GM23338 (cell line): Measurements from ENCODE around the gene PIGP. TPM values are rescaled to one million over a fixed set of nuclear protein-coding genes. Genes with fewer than 3 reads are reported as not detected.

ENCODE experiments used
- ATAC-seq: fragments of 200-7000 bp; cut with Tn5 transposase; 3 replicates; pipeline ENCODE4 v1.9.1; 2020
- DNase-seq: peaks from one replicate; pipeline ENCODE4 v3.0.0-alpha.2; 2015; ENCODE audit warnings: low spot score
- H2AFZ ChIP-seq: fragments of 200-600 bp; sonication (generic); 2 replicates; pipeline ENCODE4 v1.8.0; 2016; ENCODE audit warnings: antibody characterized with exemption, mild to moderate bottlenecking, moderate library complexity
- H3F3A ChIP-seq: fragments of 200-600 bp; sonication (generic); replicated peaks from 2 replicates; pipeline ENCODE4 v1.8.0; 2017; ENCODE audit warnings: antibody characterized with exemption, mixed run types, low read depth
- H3K27ac ChIP-seq: fragments of 200-600 bp; sonication (generic); 2 replicates; pipeline ENCODE4 v1.6.1; 2016; ENCODE audit warnings: low read depth
- H3K27me3 ChIP-seq: fragments of 200-600 bp; sonication (generic); 2 replicates; pipeline ENCODE4 v1.8.0; 2016; ENCODE audit warnings: mild to moderate bottlenecking, mixed run types, moderate library complexity; ENCODE audit not compliant: insufficient read depth
- H3K36me3 ChIP-seq: fragments of 200-600 bp; sonication (generic); 2 replicates; pipeline ENCODE4 v1.8.0; 2016; ENCODE audit warnings: mild to moderate bottlenecking; ENCODE audit not compliant: insufficient read depth
- H3K4me1 ChIP-seq: fragments of 200-600 bp; sonication (generic); 2 replicates; pipeline ENCODE4 v1.8.0; 2016; ENCODE audit warnings: mild to moderate bottlenecking, moderate library complexity; ENCODE audit not compliant: insufficient read depth
- H3K4me2 ChIP-seq: fragments of 200-600 bp; sonication (generic); 2 replicates; pipeline ENCODE4 v1.7.1; 2017; ENCODE audit warnings: mixed run types
- H3K4me3 ChIP-seq: fragments of 200-600 bp; sonication (generic); 2 replicates; pipeline ENCODE4 v1.6.1; 2016; ENCODE audit warnings: mixed run types
- H3K79me2 ChIP-seq: fragments of 200-600 bp; sonication (generic); replicated peaks from 2 replicates; pipeline ENCODE4 v1.8.0; 2017; ENCODE audit warnings: mild to moderate bottlenecking; ENCODE audit not compliant: insufficient read depth
- H3K9me2 ChIP-seq: fragments of 200-600 bp; sonication (generic); 2 replicates; pipeline ENCODE4 v1.8.0; 2017; ENCODE audit not compliant: insufficient read depth
- H4K20me1 ChIP-seq: fragments of 200-600 bp; sonication (generic); replicated peaks from 2 replicates; pipeline ENCODE4 v1.8.0; 2017; ENCODE audit warnings: mild to moderate bottlenecking; ENCODE audit not compliant: insufficient read depth
- H3K27ac Mint-ChIP-seq: 2 replicates; pipeline ENCODE4 v1.8.0; 2020; ENCODE audit warnings: inconsistent platforms, mild to moderate bottlenecking, moderate library complexity, mixed read lengths
- H3K27me3 Mint-ChIP-seq: 3 replicates; pipeline ENCODE4 v1.8.0; 2022; ENCODE audit warnings: low read depth, mild to moderate bottlenecking, moderate library complexity, mixed read lengths, inconsistent platforms; ENCODE audit not compliant: insufficient read depth, poor library complexity
- H3K36me3 Mint-ChIP-seq: 3 replicates; pipeline ENCODE4 v1.8.0; 2021; ENCODE audit warnings: low read depth, mild to moderate bottlenecking, inconsistent platforms, moderate library complexity, mixed read lengths
- H3K4me1 Mint-ChIP-seq: 3 replicates; pipeline ENCODE4 v1.8.0; 2020; ENCODE audit warnings: mild to moderate bottlenecking, inconsistent platforms, mixed read lengths
- H3K4me3 Mint-ChIP-seq: 3 replicates; pipeline ENCODE4 v1.8.0; 2021; ENCODE audit warnings: moderate library complexity, mild to moderate bottlenecking, inconsistent platforms, mixed read lengths
- H3K9me3 Mint-ChIP-seq: 3 replicates; pipeline ENCODE4 v1.8.0; 2020; ENCODE audit warnings: moderate library complexity, mild to moderate bottlenecking, inconsistent platforms, mixed read lengths
- CREB1 ChIP-seq: fragments of 250-450 bp; sonication (Bioruptor Pico); IDR thresholded peaks from 2 replicates; pipeline ENCODE4 v1.5.0; 2020; ENCODE audit warnings: low read depth, mild to moderate bottlenecking, moderate library complexity
- CTCF ChIP-seq, 2 experiments: fragments of 200-600 bp in 1 of 2; sonication (generic) in 1 of 2; conservative IDR thresholded peaks; 2 replicates each; pipeline versions ENCODE4 v1.5.1 to v1.6.1; 2016 to 2017; ENCODE audit warnings: antibody characterized with exemption in 2 of 2, low read depth in 2 of 2, mild to moderate bottlenecking in 2 of 2, moderate library complexity in 1 of 2
- EZH2phosphoT487 ChIP-seq: fragments of 200-600 bp; sonication (generic); IDR thresholded peaks from one replicate; pipeline ENCODE4 v1.8.1; 2018; ENCODE audit warnings: antibody characterized with exemption; ENCODE audit not compliant: unreplicated experiment
- JUNB ChIP-seq: IDR thresholded peaks from one replicate; pipeline ENCODE4 v1.6.1; 2016; ENCODE audit warnings: antibody characterized with exemption; ENCODE audit not compliant: unreplicated experiment
- POLR2AphosphoS5 ChIP-seq: IDR thresholded peaks from 2 replicates; pipeline ENCODE4 v1.6.1; 2016; ENCODE audit warnings: antibody characterized with exemption, low read depth
- STAT1 ChIP-seq: IDR thresholded peaks from one replicate; pipeline ENCODE4 v1.6.1; 2016; ENCODE audit warnings: antibody characterized with exemption; ENCODE audit not compliant: unreplicated experiment
- ZNF114 ChIP-seq: fragments of 250-450 bp; sonication (Bioruptor Pico); IDR thresholded peaks from 2 replicates; pipeline ENCODE4 v1.5.0; 2020; ENCODE audit warnings: mild to moderate bottlenecking, moderate library complexity
- ZNF331 ChIP-seq: fragments of 250-450 bp; sonication (Bioruptor Pico); IDR thresholded peaks from 2 replicates; pipeline ENCODE4 v1.5.0; 2020; ENCODE audit warnings: low read depth, mild to moderate bottlenecking, moderate library complexity
- polyA plus RNA-seq: library from polyadenylated mRNA; unstranded; fragments of >200 nt; fragmentation: Nextera tagmentation; extraction: Ambion mirVana; gene quantifications from 2 replicates; pipeline ENCODE4 v1.2.1, GENCODE V29; 2016
- total RNA-seq: library from RNA; depleted of rRNA; stranded (reverse); fragments of >200 nt; shearing (Covaris generic); gene quantifications from 2 replicates; pipeline ENCODE4 v1.2.3, GENCODE V29; 2014
- TF ChIP-seq, protein P1 (sequence below): fragments of 250-450 bp; sonication (Bioruptor Pico); IDR thresholded peaks from 2 replicates; pipeline ENCODE4 v1.5.0; 2020; ENCODE audit warnings: mild to moderate bottlenecking, moderate library complexity
- TF ChIP-seq, protein P2 (sequence below): IDR thresholded peaks from one replicate; pipeline ENCODE4 v1.6.1; 2018; ENCODE audit warnings: antibody characterized with exemption; ENCODE audit not compliant: unreplicated experiment
- TF ChIP-seq, protein P3 (sequence below): IDR thresholded peaks from 2 replicates; pipeline ENCODE4 v1.6.1; 2016; ENCODE audit warnings: antibody characterized with exemption

Gene PIGP
- total and polyA plus RNA-seq, 2 experiments from 2014 or later = 5.2 to 19.6 TPM

GRCh38 chr21:37026499-37026898 is 46.4 kb downstream of the PIGP start:
- TF ChIP-seq STAT1 (no peak), EZH2phosphoT487 (no peak), POLR2AphosphoS5 (no peak), ZNF331 (CRISPR knock-in tag) (no peak), JUNB (no peak), CTCF (conservative IDR thresholded peaks at IDR 0.05; ENCODE audit: low read depth in 2 of 2) (no peak), CREB1 (CRISPR knock-in tag) (no peak), ZNF114 (CRISPR knock-in tag) (no peak)
- TF ChIP-seq, protein P1, sequence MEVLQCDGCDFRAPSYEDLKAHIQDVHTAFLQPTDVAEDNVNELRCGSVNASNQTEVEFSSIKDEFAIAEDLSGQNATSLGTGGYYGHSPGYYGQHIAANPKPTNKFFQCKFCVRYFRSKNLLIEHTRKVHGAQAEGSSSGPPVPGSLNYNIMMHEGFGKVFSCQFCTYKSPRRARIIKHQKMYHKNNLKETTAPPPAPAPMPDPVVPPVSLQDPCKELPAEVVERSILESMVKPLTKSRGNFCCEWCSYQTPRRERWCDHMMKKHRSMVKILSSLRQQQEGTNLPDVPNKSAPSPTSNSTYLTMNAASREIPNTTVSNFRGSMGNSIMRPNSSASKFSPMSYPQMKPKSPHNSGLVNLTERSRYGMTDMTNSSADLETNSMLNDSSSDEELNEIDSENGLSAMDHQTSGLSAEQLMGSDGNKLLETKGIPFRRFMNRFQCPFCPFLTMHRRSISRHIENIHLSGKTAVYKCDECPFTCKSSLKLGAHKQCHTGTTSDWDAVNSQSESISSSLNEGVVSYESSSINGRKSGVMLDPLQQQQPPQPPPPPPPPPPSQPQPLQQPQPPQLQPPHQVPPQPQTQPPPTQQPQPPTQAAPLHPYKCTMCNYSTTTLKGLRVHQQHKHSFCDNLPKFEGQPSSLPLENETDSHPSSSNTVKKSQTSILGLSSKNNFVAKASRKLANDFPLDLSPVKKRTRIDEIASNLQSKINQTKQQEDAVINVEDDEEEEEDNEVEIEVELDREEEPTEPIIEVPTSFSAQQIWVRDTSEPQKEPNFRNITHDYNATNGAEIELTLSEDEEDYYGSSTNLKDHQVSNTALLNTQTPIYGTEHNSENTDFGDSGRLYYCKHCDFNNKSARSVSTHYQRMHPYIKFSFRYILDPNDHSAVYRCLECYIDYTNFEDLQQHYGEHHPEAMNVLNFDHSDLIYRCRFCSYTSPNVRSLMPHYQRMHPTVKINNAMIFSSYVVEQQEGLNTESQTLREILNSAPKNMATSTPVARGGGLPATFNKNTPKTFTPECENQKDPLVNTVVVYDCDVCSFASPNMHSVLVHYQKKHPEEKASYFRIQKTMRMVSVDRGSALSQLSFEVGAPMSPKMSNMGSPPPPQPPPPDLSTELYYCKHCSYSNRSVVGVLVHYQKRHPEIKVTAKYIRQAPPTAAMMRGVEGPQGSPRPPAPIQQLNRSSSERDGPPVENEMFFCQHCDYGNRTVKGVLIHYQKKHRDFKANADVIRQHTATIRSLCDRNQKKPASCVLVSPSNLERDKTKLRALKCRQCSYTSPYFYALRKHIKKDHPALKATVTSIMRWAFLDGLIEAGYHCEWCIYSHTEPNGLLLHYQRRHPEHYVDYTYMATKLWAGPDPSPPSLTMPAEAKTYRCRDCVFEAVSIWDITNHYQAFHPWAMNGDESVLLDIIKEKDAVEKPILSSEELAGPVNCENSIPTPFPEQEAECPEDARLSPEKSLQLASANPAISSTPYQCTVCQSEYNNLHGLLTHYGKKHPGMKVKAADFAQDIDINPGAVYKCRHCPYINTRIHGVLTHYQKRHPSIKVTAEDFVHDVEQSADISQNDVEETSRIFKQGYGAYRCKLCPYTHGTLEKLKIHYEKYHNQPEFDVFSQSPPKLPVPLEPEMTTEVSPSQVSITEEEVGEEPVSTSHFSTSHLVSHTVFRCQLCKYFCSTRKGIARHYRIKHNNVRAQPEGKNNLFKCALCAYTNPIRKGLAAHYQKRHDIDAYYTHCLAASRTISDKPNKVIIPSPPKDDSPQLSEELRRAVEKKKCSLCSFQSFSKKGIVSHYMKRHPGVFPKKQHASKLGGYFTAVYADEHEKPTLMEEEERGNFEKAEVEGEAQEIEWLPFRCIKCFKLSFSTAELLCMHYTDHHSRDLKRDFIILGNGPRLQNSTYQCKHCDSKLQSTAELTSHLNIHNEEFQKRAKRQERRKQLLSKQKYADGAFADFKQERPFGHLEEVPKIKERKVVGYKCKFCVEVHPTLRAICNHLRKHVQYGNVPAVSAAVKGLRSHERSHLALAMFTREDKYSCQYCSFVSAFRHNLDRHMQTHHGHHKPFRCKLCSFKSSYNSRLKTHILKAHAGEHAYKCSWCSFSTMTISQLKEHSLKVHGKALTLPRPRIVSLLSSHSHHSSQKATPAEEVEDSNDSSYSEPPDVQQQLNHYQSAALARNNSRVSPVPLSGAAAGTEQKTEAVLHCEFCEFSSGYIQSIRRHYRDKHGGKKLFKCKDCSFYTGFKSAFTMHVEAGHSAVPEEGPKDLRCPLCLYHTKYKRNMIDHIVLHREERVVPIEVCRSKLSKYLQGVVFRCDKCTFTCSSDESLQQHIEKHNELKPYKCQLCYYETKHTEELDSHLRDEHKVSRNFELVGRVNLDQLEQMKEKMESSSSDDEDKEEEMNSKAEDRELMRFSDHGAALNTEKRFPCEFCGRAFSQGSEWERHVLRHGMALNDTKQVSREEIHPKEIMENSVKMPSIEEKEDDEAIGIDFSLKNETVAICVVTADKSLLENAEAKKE (CRISPR knock-in tag) = no peak
- TF ChIP-seq, protein P2, sequence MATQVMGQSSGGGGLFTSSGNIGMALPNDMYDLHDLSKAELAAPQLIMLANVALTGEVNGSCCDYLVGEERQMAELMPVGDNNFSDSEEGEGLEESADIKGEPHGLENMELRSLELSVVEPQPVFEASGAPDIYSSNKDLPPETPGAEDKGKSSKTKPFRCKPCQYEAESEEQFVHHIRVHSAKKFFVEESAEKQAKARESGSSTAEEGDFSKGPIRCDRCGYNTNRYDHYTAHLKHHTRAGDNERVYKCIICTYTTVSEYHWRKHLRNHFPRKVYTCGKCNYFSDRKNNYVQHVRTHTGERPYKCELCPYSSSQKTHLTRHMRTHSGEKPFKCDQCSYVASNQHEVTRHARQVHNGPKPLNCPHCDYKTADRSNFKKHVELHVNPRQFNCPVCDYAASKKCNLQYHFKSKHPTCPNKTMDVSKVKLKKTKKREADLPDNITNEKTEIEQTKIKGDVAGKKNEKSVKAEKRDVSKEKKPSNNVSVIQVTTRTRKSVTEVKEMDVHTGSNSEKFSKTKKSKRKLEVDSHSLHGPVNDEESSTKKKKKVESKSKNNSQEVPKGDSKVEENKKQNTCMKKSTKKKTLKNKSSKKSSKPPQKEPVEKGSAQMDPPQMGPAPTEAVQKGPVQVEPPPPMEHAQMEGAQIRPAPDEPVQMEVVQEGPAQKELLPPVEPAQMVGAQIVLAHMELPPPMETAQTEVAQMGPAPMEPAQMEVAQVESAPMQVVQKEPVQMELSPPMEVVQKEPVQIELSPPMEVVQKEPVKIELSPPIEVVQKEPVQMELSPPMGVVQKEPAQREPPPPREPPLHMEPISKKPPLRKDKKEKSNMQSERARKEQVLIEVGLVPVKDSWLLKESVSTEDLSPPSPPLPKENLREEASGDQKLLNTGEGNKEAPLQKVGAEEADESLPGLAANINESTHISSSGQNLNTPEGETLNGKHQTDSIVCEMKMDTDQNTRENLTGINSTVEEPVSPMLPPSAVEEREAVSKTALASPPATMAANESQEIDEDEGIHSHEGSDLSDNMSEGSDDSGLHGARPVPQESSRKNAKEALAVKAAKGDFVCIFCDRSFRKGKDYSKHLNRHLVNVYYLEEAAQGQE = no peak
- TF ChIP-seq, protein P3, sequence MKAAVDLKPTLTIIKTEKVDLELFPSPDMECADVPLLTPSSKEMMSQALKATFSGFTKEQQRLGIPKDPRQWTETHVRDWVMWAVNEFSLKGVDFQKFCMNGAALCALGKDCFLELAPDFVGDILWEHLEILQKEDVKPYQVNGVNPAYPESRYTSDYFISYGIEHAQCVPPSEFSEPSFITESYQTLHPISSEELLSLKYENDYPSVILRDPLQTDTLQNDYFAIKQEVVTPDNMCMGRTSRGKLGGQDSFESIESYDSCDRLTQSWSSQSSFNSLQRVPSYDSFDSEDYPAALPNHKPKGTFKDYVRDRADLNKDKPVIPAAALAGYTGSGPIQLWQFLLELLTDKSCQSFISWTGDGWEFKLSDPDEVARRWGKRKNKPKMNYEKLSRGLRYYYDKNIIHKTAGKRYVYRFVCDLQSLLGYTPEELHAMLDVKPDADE = no peak
- Histone ChIP-seq H3K79me2 (no peaks in the 10 kb centered on the region), H3K9me2 (no peaks in the 10 kb centered on the region), H3K4me2 (no peak overlapping the region), H3K27me3 (no peaks in the 10 kb centered on the region), H3K4me1 (no peaks in the 10 kb centered on the region), H4K20me1 (no peaks in the 10 kb centered on the region), H3F3A (no peaks in the 10 kb centered on the region), H2AFZ (no peak overlapping the region), H3K36me3 (no peaks in the 10 kb centered on the region), H3K27ac (no peak overlapping the region), H3K4me3 (no peak overlapping the region)
- H3K27me3 Mint-ChIP-seq = peaks cover 4% of the 10 kb centered on the region
- no peak overlapping the region for H3K27ac Mint-ChIP-seq
- peaks cover 4% of the 10 kb centered on the region; the same call in 1 of the 3 replicates for H3K4me1 Mint-ChIP-seq
- H3K4me3 Mint-ChIP-seq = no peak overlapping the region
- ATAC-seq = no peak
- no peaks in the 10 kb centered on the region; the same call in 2 of the 3 replicates for H3K9me3 Mint-ChIP-seq
- no peak for DNase-seq
- no peaks in the 10 kb centered on the region for H3K36me3 Mint-ChIP-seq
